Kidney epithelial cell (primary cell): ENCODE results near the gene AATK. TPM values are rescaled to one million over a fixed set of nuclear protein-coding genes. Genes with fewer than 3 reads are reported as not detected.

ENCODE experiments used
- DNase-seq: peaks from one replicate; pipeline ENCODE4 v3.0.0-alpha.2; 2010; ENCODE audit warnings: low read depth
- H3K27me3 ChIP-seq: 2 replicates; pipeline ENCODE4 v1.6.0; 2011; ENCODE audit warnings: low read length; ENCODE audit not compliant: control insufficient read depth, insufficient read depth
- H3K36me3 ChIP-seq: 2 replicates; pipeline ENCODE4 v1.5.1; 2011; ENCODE audit warnings: low read length; ENCODE audit not compliant: control insufficient read depth, insufficient read depth
- H3K4me3 ChIP-seq: 2 replicates; pipeline ENCODE4 v1.5.1; 2011; ENCODE audit warnings: low read depth, mild to moderate bottlenecking, control low read depth, low read length
- CTCF ChIP-seq: IDR thresholded peaks from 2 replicates; pipeline ENCODE4 v1.5.1; 2011; ENCODE audit warnings: mild to moderate bottlenecking, moderate library complexity, low read length, control low read depth, inconsistent platforms; ENCODE audit not compliant: insufficient read depth, poor library complexity, severe bottlenecking
- total RNA-seq: library from RNA; depleted of rRNA; stranded (reverse); fragments of >200 nt; gene quantifications from 2 replicates; pipeline ENCODE4 v1.2.3, GENCODE V29; 2015

The AATK gene
- total RNA-seq, 1 donor from 2014 or later, result 0.33 TPM

- Histone ChIP-seq H3K27me3 (no peaks in the 10 kb centered on the region), H3K4me3 (no peak overlapping the region), H3K36me3 (no peaks in the 10 kb centered on the region)
- no peak for TF ChIP-seq CTCF
- DNase-seq, result no peak
Measured at GRCh38 chr17:81085420-81085911, 80.6 kb downstream of the AATK start.

DNA sequence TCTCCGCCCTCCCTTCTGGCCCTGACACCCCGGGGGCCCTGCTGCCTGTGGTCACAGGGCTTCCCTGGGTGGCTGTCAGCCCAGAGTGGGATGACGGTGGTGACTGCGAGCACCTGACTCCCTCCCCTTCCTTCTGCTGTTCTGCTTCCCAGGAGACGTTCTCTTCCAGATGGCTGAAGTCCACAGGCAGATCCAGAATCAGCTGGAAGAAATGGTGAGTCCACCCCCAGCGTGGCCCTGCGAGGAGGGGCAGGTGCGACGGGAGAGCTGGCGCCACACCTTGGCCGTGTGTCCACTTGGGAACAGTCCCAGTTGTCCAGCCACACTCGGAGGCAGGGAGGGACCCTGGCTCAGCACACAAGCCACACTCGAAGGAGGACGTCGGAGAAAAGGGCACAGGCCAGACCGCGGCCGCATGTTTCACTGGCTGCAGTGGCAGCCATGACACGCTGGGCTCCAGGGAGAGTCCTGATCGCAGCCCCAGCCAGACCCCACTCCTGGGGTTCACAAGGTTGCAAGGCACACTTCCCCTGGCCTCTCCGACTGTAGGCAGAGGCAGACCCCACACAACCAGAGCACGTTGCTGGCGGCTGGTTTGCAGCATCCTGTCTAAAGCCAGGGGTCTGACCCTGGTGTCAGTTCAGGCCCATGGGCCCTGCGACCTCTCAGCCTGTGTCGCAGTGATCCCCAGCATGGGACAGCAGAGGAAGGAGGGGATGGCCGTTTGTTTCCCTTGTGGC lies 81.2 kb downstream of the AATK start:
- no peak for DNase-seq
- H3K36me3 ChIP-seq, result no peaks in the 10 kb centered on the region

DNA sequence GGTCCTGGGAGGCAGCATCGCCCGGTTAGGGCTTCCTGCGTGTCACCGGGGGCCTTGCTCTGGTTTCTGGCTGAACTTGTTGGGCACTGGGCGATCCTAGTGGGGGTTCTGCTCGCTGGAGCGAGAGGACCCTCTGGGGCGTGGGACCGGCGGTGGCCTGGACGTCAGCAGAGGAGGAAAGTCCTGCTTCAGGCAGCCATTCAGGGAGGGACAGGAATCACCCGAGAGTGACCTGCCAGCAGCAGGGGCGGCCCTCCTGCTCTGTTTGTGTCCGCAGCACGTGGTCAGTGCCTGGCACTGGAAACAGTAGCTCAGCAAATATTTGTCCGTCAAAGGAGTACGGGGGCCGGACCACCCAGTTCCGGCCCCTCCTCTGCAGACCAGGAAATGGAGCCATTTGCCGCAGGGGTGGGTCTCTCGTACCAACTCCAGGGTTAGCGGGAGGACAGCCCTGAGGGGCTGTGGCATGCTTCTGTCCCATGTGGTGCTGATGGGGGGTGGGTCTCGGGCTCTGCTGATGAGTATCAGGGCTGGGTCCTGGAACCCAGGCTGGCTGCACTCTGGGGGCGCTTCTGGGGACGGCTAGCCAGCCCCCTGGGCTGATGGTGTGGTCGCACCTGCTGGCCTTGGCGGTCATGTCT lies 82.8 kb downstream of the AATK start:
- Histone ChIP-seq H3K4me3 (no peak overlapping the region), H3K27me3 (no peaks in the 10 kb centered on the region), H3K36me3 (no peaks in the 10 kb centered on the region)
- TF ChIP-seq CTCF, result no peak
- DNase-seq, result no peak

More for the DNA sequence above, 81.2 kb downstream of the AATK start:
- Histone ChIP-seq H3K27me3 (no peaks in the 10 kb centered on the region), H3K4me3 (no peak overlapping the region)
- TF ChIP-seq CTCF, result no peak

DNA sequence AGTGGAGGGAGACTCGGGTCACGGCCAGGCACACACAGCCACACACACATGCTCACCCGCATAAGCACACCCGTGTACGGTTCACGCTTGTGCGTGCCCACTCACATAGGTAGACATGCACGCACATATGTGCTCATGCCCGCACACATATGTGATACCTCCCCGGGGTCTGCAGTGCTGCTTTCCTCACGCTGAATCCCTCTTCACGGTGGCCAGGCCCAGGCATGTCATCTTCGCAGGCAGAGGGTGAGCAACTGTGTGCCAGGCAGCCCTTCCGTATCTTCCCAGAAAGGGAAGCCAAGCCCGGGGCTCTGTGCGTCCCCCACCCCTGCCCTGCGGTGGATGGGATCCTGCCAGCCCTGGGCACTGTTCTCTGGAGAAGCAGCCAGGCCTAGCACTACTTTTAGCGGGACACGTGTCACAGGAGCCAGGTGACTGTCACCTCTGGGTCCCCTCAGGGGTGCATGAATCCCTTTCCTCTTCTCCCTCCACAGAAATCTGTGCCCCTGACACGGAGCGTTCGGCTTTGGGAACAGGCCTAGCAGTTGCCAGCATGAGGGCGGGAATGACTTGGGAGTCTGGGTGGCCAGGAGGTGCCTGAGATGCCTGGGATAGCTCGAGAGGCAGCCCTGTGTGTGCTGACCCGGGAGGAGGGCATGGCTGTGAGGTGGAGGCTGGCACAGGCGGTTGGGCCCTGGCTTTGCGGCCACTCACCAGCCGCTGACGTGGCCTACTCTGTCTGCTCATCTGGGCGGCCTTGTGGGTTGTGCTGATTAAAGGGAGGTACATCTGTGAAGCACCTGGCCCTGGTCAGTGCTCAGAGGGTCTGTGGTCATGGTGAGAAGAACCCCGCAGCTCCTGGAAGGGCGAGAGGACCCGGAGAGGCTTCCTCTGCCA lies 83.6 kb downstream of the AATK start:
- Histone ChIP-seq H3K36me3 (no peaks in the 10 kb centered on the region), H3K27me3 (no peaks in the 10 kb centered on the region), H3K4me3 (no peak overlapping the region)
- TF ChIP-seq CTCF, result no peak
- DNase-seq, result no peak

DNA sequence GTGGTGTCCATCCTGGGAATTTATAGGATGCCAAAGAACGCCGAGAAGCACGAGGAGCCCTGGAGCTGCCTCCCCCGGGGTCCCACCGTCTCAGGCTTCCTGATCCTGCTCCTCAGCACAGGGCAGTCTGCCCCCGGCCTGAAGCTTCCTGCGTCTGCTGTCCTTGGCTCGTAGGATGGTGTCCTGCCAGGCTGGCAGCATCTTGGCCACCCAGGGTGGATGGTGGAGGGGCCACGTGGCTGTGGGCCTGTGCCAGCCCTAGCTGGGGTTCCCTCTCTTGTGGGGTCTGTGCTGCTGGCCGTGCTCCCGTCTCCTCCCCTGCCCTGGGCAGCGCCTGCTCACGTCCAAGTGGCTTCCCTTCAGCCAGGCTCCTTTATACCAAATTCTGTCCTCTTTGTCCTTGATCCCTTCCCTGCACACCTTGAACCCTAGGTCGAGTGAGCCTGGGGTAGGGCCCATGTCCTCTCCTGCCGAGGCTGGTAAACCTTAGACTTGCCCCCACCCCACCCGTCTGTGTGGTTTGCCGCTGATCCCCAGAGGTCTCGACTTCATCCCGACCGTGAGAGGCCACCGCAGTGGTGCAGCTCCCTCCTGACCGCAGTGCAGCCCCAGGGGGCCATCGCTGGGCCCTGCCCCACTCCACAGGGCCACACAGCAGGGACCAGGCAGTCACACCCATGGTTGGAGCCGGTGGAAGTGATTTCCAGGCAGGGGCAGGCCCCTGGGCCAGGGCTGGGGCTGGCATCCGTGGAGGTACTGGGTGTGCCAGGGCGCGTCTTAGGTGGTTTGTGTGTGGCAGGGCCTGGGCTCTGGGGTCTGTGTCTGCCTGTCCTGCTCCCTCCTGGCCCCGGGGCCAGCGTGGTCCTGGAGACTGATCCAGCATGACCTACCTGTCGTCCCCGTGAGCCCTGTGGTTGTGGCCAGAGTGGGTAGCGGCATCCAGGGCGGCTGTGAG lies 84.5 kb downstream of the AATK start:
- Histone ChIP-seq H3K27me3 (no peaks in the 10 kb centered on the region), H3K36me3 (no peaks in the 10 kb centered on the region), H3K4me3 (no peak overlapping the region)
- TF ChIP-seq CTCF, result no peak
- no peak for DNase-seq
